ENCODE data around the gene EWSR1.

- no peak for TF ChIP-seq REST (IDR thresholded peaks at IDR 0.05; ENCODE audit: unreplicated experiment)
- TF ChIP-seq CTCF (conservative IDR thresholded peaks at IDR 0.05; ENCODE audit: low read depth in 2 of 2), result no peak
- TF ChIP-seq POLR2AphosphoS5 (IDR thresholded peaks at IDR 0.05; ENCODE audit: low read depth), result no peak
- TF ChIP-seq EZH2 (IDR thresholded peaks at IDR 0.05; ENCODE audit: low read depth, unreplicated experiment), result no peak
- no peak for TF ChIP-seq JUNB (IDR thresholded peaks at IDR 0.05; ENCODE audit: unreplicated experiment)
- no peak for TF ChIP-seq ZNF331 (CRISPR knock-in tag; IDR thresholded peaks at IDR 0.05; ENCODE audit: low read depth)
- TF ChIP-seq EZH2phosphoT487 (IDR thresholded peaks at IDR 0.05; ENCODE audit: unreplicated experiment), result no peak
- no peak for TF ChIP-seq CREB1 (CRISPR knock-in tag; IDR thresholded peaks at IDR 0.05; ENCODE audit: low read depth)
- TF ChIP-seq NANOG (IDR thresholded peaks at IDR 0.05; ENCODE audit: borderline replicate concordance), result no peak
- TF ChIP-seq STAT1 (IDR thresholded peaks at IDR 0.05; ENCODE audit: unreplicated experiment), result no peak
- TF ChIP-seq ETS1 (IDR thresholded peaks at IDR 0.05), result no peak
- TF ChIP-seq ZNF462 (CRISPR knock-in tag; IDR thresholded peaks at IDR 0.05), result no peak
- no peak for TF ChIP-seq ZNF114 (CRISPR knock-in tag; IDR thresholded peaks at IDR 0.05)
Observed at GRCh38 chr22:29334148-29334547, 66.1 kb downstream of the EWSR1 start.

Data from GM23338 (cell line).